Osteocyte (in vitro differentiated cells): Measurements from ENCODE around the gene GRID1. TPM values are rescaled to one million over a fixed set of nuclear protein-coding genes. Genes with fewer than 3 reads are reported as not detected.
A peak's percentile ranks its signal among the peaks of the same experiment; 100 is the strongest.
"Not testable (repeated sequence)": the region's sequence is repeated elsewhere in the genome, so short reads cannot be mapped to it uniquely, and the experiment has no call there.

ENCODE experiments used
- DNase-seq: peaks from one replicate; pipeline ENCODE4 v3.0.0; 2021; ENCODE audit warnings: mixed read lengths; ENCODE audit not compliant: unreplicated experiment; ENCODE audit errors: extremely low spot score
- H3K27ac Mint-ChIP-seq: one replicate; pipeline ENCODE4 v1.8.0; 2021; ENCODE audit warnings: mild to moderate bottlenecking, mixed read lengths; ENCODE audit not compliant: unreplicated experiment
- H3K27me3 Mint-ChIP-seq: one replicate; pipeline ENCODE4 v1.8.0; 2021; ENCODE audit warnings: mixed read lengths; ENCODE audit not compliant: unreplicated experiment
- H3K36me3 Mint-ChIP-seq: one replicate; pipeline ENCODE4 v1.8.0; 2021; ENCODE audit warnings: mixed read lengths; ENCODE audit not compliant: unreplicated experiment
- H3K4me1 Mint-ChIP-seq: one replicate; pipeline ENCODE4 v1.8.0; 2021; ENCODE audit warnings: mixed read lengths; ENCODE audit not compliant: unreplicated experiment
- H3K4me3 Mint-ChIP-seq: one replicate; pipeline ENCODE4 v1.8.0; 2021; ENCODE audit warnings: mild to moderate bottlenecking, moderate library complexity, mixed read lengths; ENCODE audit not compliant: unreplicated experiment
- H3K9me3 Mint-ChIP-seq: one replicate; pipeline ENCODE4 v1.8.0; 2021; ENCODE audit warnings: mixed read lengths; ENCODE audit not compliant: unreplicated experiment
- CTCF ChIP-seq: fragments of 200-600 bp; sonication (generic); IDR thresholded peaks from 2 replicates; pipeline ENCODE4 v1.5.0; 2021; ENCODE audit warnings: antibody characterized with exemption, mild to moderate bottlenecking, moderate library complexity
- total RNA-seq: library from RNA; stranded (reverse); gene quantifications from 2 replicates; pipeline ENCODE4 v1.2.1, GENCODE V29; 2021

GRID1 gene
- total RNA-seq, 1 donor from 2014 or later: 0.11 TPM

- H3K4me1 Mint-ChIP-seq: no peaks in the 10 kb centered on the region
- H3K27me3 Mint-ChIP-seq: no peaks in the 10 kb centered on the region
- H3K4me3 Mint-ChIP-seq: no peak overlapping the region
- TF ChIP-seq CTCF: no peak
- H3K36me3 Mint-ChIP-seq: no peaks in the 10 kb centered on the region
- H3K9me3 Mint-ChIP-seq: peaks cover 3% of the 10 kb centered on the region
- peak; percentile 73 for DNase-seq
- no peak overlapping the region for H3K27ac Mint-ChIP-seq
These were observed 288.5 kb downstream of the GRID1 start for GRCh38 chr10:86077871-86078638.

GRCh38 chr10:86077271-86077670, 289.3 kb downstream of the GRID1 start:
- no peaks in the 10 kb centered on the region for H3K27me3 Mint-ChIP-seq
- no peak overlapping the region for H3K27ac Mint-ChIP-seq
- H3K4me1 Mint-ChIP-seq: no peaks in the 10 kb centered on the region
- no peak for TF ChIP-seq CTCF
- H3K4me3 Mint-ChIP-seq: no peak overlapping the region
- H3K9me3 Mint-ChIP-seq: peaks cover 3% of the 10 kb centered on the region
- peak; percentile 42 for DNase-seq
- H3K36me3 Mint-ChIP-seq: no peaks in the 10 kb centered on the region

- H3K27me3 Mint-ChIP-seq, H3K4me3 Mint-ChIP-seq, H3K36me3 Mint-ChIP-seq, H3K27ac Mint-ChIP-seq, H3K9me3 Mint-ChIP-seq, H3K4me1 Mint-ChIP-seq: not testable (repeated sequence)
- DNase-seq: peak; percentile 46
These were observed 290.1 kb downstream of the GRID1 start for GRCh38 chr10:86076497-86076896.

- TF ChIP-seq CTCF: no peak
- no peaks in the 10 kb centered on the region for H3K4me1 Mint-ChIP-seq
- no peaks in the 10 kb centered on the region for H3K27me3 Mint-ChIP-seq
- no peak overlapping the region for H3K27ac Mint-ChIP-seq
- H3K9me3 Mint-ChIP-seq: peaks cover 3% of the 10 kb centered on the region
- H3K36me3 Mint-ChIP-seq: no peaks in the 10 kb centered on the region
- peak; percentile 51 for DNase-seq
- H3K4me3 Mint-ChIP-seq: no peak overlapping the region
These were observed 291.1 kb downstream of the GRID1 start for GRCh38 chr10:86075512-86075911.

GRCh38 chr10:86074294-86074693, 292.3 kb downstream of the GRID1 start:
- Mint-ChIP-seq H3K36me3 (no peaks in the 10 kb centered on the region), H3K9me3 (peaks cover 3% of the 10 kb centered on the region), H3K4me3 (no peak overlapping the region), H3K27ac (no peak overlapping the region), H3K4me1 (no peaks in the 10 kb centered on the region), H3K27me3 (no peaks in the 10 kb centered on the region)
- DNase-seq: peak; percentile 19
- TF ChIP-seq CTCF: no peak
